Measurements from ENCODE around the gene DOCK10. TPM values are rescaled to one million over a fixed set of nuclear protein-coding genes. Genes with fewer than 3 reads are reported as not detected.

The DOCK10 gene
- total and polyA plus RNA-seq, 10 of the 15 experiments (the other 5 are each of a cell fraction or from before 2014, with no cell fraction given), result 16.9 to 120 (median 85.5) TPM

DNA sequence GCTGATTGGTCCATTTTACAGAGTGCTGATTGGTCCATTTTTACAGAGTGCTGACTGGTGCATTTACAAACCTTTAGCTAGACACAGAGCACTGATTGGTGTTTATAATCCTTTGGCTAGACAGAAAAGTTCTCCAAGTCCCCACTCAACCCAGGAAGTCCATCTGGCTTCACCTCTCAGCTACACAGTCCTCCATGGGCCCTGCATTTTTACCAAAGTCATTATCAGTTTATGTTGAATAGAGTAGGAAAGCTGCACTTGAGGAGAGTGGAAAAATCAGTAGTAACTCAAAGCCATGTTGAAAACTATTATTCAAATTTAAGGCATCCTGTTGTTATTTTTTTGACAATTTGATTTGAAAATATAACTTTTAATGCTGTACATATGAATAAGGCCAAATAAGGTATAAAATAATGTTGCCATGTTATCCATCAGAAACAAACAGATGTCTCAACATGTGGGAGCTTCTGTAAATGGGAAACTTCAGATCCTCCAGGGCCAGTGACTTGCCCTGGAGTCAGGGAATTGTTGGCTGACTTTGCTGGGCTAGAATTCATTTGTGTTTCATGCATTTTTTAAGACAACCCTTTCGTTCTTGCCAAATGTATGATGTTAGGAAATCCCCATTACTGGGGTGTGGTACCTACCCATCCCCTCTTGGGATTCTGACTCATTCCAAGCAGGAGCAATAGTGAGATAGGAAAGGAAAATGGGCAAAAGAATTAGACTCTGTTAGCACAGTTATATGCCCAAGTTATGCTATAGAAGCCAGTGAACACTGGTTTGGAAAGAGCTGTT lies 288.3 kb downstream of the DOCK10 start:
- no peak overlapping the region for H2AFZ ChIP-seq (ENCODE audit: control insufficient read depth, low read depth, low read length)
- TF ChIP-seq NR2C1 (IDR thresholded peaks at IDR 0.05), result no peak
- TF ChIP-seq, protein P1, sequence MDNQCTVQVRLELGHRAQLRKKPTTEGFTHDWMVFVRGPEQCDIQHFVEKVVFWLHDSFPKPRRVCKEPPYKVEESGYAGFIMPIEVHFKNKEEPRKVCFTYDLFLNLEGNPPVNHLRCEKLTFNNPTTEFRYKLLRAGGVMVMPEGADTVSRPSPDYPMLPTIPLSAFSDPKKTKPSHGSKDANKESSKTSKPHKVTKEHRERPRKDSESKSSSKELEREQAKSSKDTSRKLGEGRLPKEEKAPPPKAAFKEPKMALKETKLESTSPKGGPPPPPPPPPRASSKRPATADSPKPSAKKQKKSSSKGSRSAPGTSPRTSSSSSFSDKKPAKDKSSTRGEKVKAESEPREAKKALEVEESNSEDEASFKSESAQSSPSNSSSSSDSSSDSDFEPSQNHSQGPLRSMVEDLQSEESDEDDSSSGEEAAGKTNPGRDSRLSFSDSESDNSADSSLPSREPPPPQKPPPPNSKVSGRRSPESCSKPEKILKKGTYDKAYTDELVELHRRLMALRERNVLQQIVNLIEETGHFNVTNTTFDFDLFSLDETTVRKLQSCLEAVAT (IDR thresholded peaks at IDR 0.05), result no peak
- TF ChIP-seq, protein P2, sequence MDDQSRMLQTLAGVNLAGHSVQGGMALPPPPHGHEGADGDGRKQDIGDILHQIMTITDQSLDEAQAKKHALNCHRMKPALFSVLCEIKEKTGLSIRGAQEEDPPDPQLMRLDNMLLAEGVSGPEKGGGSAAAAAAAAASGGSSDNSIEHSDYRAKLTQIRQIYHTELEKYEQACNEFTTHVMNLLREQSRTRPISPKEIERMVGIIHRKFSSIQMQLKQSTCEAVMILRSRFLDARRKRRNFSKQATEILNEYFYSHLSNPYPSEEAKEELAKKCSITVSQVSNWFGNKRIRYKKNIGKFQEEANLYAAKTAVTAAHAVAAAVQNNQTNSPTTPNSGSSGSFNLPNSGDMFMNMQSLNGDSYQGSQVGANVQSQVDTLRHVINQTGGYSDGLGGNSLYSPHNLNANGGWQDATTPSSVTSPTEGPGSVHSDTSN (IDR thresholded peaks at IDR 0.05; ENCODE audit: insufficient replicate concordance, low read depth, low read length), result no peak
- TF ChIP-seq JUND (IDR thresholded peaks at IDR 0.05; ENCODE audit: low read depth, low read length), result no peak
- in situ Hi-C loops (cut with MboI) (no loop called here), intact Hi-C loops (cut with micrococcal nuclease; ENCODE audit: unreplicated experiment) (loop anchor here (5.0 kb wide), 1 partner anchor 87 kb away; no protein-coding TSS in a partner anchor)
- no peak for FAIRE-seq
- no peak overlapping the region for H3K27ac ChIP-seq (ENCODE audit: control insufficient read depth, insufficient read depth)
- peaks cover 0 to 4% of the 10 kb centered on the region in 2 experiments; a peak in 1 of 4 replicates for H3K36me3 ChIP-seq (ENCODE audit: control insufficient read depth in 2 of 2, insufficient read depth in 2 of 2, low read length in 1 of 2)
- CTCF ChIA-PET, result interaction anchor here (1.3 kb wide), 1 partner anchor 104 kb away, joined by 7 read pairs; no protein-coding TSS in a partner anchor
- H3K4me3 ChIP-seq, result no peak overlapping the region
- no peaks in the 10 kb centered on the region for H3K79me2 ChIP-seq (ENCODE audit: control insufficient read depth, insufficient read depth, low read length)
- ATAC-seq, result no peak
- H4K20me1 ChIP-seq (ENCODE audit: control insufficient read depth, insufficient read depth), result no peaks in the 10 kb centered on the region
- POLR2A ChIA-PET, result no interaction called here
- no TSS peak for BruUV-seq (replicated peaks)
- RAD21 ChIA-PET (ENCODE audit: unreplicated experiment), result interaction anchor here (1.7 kb wide), 1 partner anchor 23 kb away, joined by 4 read pairs; no protein-coding TSS in a partner anchor
- no peak overlapping the region for H3K4me2 ChIP-seq (ENCODE audit: control insufficient read depth, insufficient read depth)
- WGBS (ENCODE audit: insufficient coverage, insufficient replicate concordance, low lambda C conversion rate, missing lambda C conversion rate), result 37% methylated on average over 1 of the region's 1 CpG
- SMC1A ChIA-PET (ENCODE audit: uncharacterized antibody, unreplicated experiment), result interaction anchor here (0.5 to 1.7 kb wide), 7 partner anchors 9 to 242 kb away, joined by 3 to 7 read pairs (median 3); partner anchors contain the start of gene CUL3
- H3K27me3 ChIP-seq (replicated peaks in 1 of 2; ENCODE audit: control insufficient read depth in 2 of 2, insufficient read depth in 2 of 2, low read length in 1 of 2), result no peaks in the 10 kb centered on the region
- H3K4me1 ChIP-seq (ENCODE audit: control insufficient read depth, insufficient read depth, low read length), result no peaks in the 10 kb centered on the region
- DNase-seq (ENCODE audit: low read depth, low spot score), result no peak
- H3K9me3 ChIP-seq (replicated peaks; ENCODE audit: control insufficient read depth, insufficient read depth, low read length), result peaks cover 7% of the 10 kb centered on the region; the same call in 2 of the 3 replicates
- no peak overlapping the region for H3K9ac ChIP-seq (ENCODE audit: control insufficient read depth, insufficient read depth, low read length)
